Measurements from ENCODE around the gene ZEB2. TPM values are rescaled to one million over a fixed set of nuclear protein-coding genes. Genes with fewer than 3 reads are reported as not detected.
A peak's percentile ranks its signal among the peaks of the same experiment; 100 is the strongest.

Gene ZEB2
- total and polyA plus RNA-seq, 2 of the 8 experiments (the other 6 are each of a cell fraction or from before 2014, with no cell fraction given), result 0.38 TPM; not detected in 1

- TF ChIP-seq CTBP2 (IDR thresholded peaks at IDR 0.05; ENCODE audit: borderline replicate concordance, insufficient read depth, insufficient read length, low read length) (no peak), JUN (IDR thresholded peaks at IDR 0.05; ENCODE audit: low read depth, low read length) (no peak), CHD7 (IDR thresholded peaks at IDR 0.05; ENCODE audit: insufficient replicate concordance, low read length) (peak; percentile 89), ATF3 (IDR thresholded peaks at IDR 0.05; ENCODE audit: insufficient read depth, low read depth, low read length) (no peak), CTCF (IDR thresholded peaks at IDR 0.05; ENCODE audit: control extremely low read depth in 1 of 3, insufficient read depth in 1 of 3, low read depth in 1 of 3, low read length in 3 of 3) (no peak), NRF1 (IDR thresholded peaks at IDR 0.05; ENCODE audit: low read depth, low read length) (no peak), POLR2AphosphoS5 (IDR thresholded peaks at IDR 0.05; ENCODE audit: low read depth, low read length) (no peak), SIN3A (conservative IDR thresholded peaks at IDR 0.05 in 1 of 2, IDR thresholded peaks at IDR 0.05 in 1 of 2; ENCODE audit: low read depth in 1 of 2, low read length in 2 of 2) (no peak; a peak in 1 of 4 replicates)
Observed at GRCh38 chr2:144567745-144568144, 47.8 kb upstream of the ZEB2 start (continued).
